ENCODE measurements around the gene CNNM1. TPM values are rescaled to one million over a fixed set of nuclear protein-coding genes. Genes with fewer than 3 reads are reported as not detected.

CNNM1 gene
- total RNA-seq, 4 donors from 2014 or later, result not detected

GRCh38 chr10:99337901-99338300 lies 8.7 kb downstream of the CNNM1 start:
- no peaks in the 10 kb centered on the region for H3K36me3 ChIP-seq
- peaks cover 0 to 4% (median 0%) of the 10 kb centered on the region in 3 donors for H3K27me3 ChIP-seq
- H3K9me3 ChIP-seq, result no peaks in the 10 kb centered on the region
- in situ Hi-C loops (cut with MboI; ENCODE audit: low sequenced_read_pairs in 4 of 4) (no loop called here), intact Hi-C loops (cut with DNase I; ENCODE audit: low total_unique reads) (no loop called here)
- no peak overlapping the region for H3K27ac ChIP-seq
- no peak overlapping the region for H3K4me3 ChIP-seq
- no peak for DNase-seq
- ATAC-seq, result no peak
- TF ChIP-seq CTCF (IDR thresholded peaks at IDR 0.05 in 4 of 5, conservative IDR thresholded peaks at IDR 0.05 in 1 of 5) (no peak), POLR2A (IDR thresholded peaks at IDR 0.05) (no peak)
- H3K4me1 ChIP-seq, result no peaks in the 10 kb centered on the region

- Histone ChIP-seq H3K4me3 (no peak overlapping the region), H3K36me3 (no peaks in the 10 kb centered on the region), H3K4me1 (no peaks in the 10 kb centered on the region), H3K27ac (no peak overlapping the region), H3K27me3 (peaks cover 0 to 3% (median 0%) of the 10 kb centered on the region in 3 donors), H3K9me3 (no peaks in the 10 kb centered on the region)
- in situ Hi-C loops (cut with MboI; ENCODE audit: low sequenced_read_pairs in 4 of 4), result no loop called here
- intact Hi-C loops (cut with DNase I; ENCODE audit: low total_unique reads), result no loop called here
- TF ChIP-seq POLR2A (IDR thresholded peaks at IDR 0.05) (no peak), CTCF (IDR thresholded peaks at IDR 0.05 in 4 of 5, conservative IDR thresholded peaks at IDR 0.05 in 1 of 5) (no peak)
- ATAC-seq (no peak), DNase-seq (no peak)
Observed at GRCh38 chr10:99339077-99339476, 9.9 kb downstream of the CNNM1 start.

- DNase-seq (no peak), ATAC-seq (no peak)
- no peaks in the 10 kb centered on the region for H3K36me3 ChIP-seq
- H3K9me3 ChIP-seq, result no peaks in the 10 kb centered on the region
- in situ Hi-C loops (cut with MboI; ENCODE audit: low sequenced_read_pairs in 4 of 4), result no loop called here
- TF ChIP-seq POLR2A (IDR thresholded peaks at IDR 0.05) (no peak), CTCF (IDR thresholded peaks at IDR 0.05 in 4 of 5, conservative IDR thresholded peaks at IDR 0.05 in 1 of 5) (no peak)
- peaks cover 0 to 3% (median 0%) of the 10 kb centered on the region in 3 donors for H3K27me3 ChIP-seq
- no peak overlapping the region for H3K27ac ChIP-seq
- intact Hi-C loops (cut with DNase I; ENCODE audit: low total_unique reads), result no loop called here
- no peaks in the 10 kb centered on the region for H3K4me1 ChIP-seq
- H3K4me3 ChIP-seq, result no peak overlapping the region
Observed at GRCh38 chr10:99339563-99340047, 10.4 kb downstream of the CNNM1 start.

- intact Hi-C loops (cut with DNase I; ENCODE audit: low total_unique reads), result no loop called here
Observed at GRCh38 chr10:99340650-99341049, 11.5 kb downstream of the CNNM1 start.

More at GRCh38 chr10:99340650-99341049, 11.5 kb downstream of the CNNM1 start:
- Histone ChIP-seq H3K36me3 (no peaks in the 10 kb centered on the region), H3K9me3 (no peaks in the 10 kb centered on the region), H3K4me3 (no peak overlapping the region), H3K4me1 (no peaks in the 10 kb centered on the region), H3K27me3 (peaks cover 0 to 3% (median 0%) of the 10 kb centered on the region in 3 donors), H3K27ac (no peak overlapping the region)
- ATAC-seq, result no peak
- in situ Hi-C loops (cut with MboI; ENCODE audit: low sequenced_read_pairs in 4 of 4), result no loop called here
- no peak for DNase-seq
- TF ChIP-seq POLR2A (IDR thresholded peaks at IDR 0.05) (no peak), CTCF (IDR thresholded peaks at IDR 0.05 in 4 of 5, conservative IDR thresholded peaks at IDR 0.05 in 1 of 5) (no peak)

Data from gastrocnemius medialis (tissue), 4 donors.